Measurements from ENCODE around the gene CCDC9.
"Not testable (repeated sequence)": the region's sequence is repeated elsewhere in the genome, so short reads cannot be mapped to it uniquely, and the experiment has no call there.

The CCDC9 gene

GRCh38 chr19:47232422-47233211, 23.7 kb upstream of the CCDC9 start:
- DNase-seq (ENCODE audit: low spot score) = no peak

GRCh38 chr19:47236072-47236675, 20.2 kb upstream of the CCDC9 start:
- no peak for DNase-seq (ENCODE audit: low spot score)

- no peak for DNase-seq (ENCODE audit: low spot score)
These were observed 17.2 kb upstream of the CCDC9 start for GRCh38 chr19:47239152-47239551.

GRCh38 chr19:47239610-47240296, 16.6 kb upstream of the CCDC9 start:
- DNase-seq (ENCODE audit: low spot score) = peak; percentile 73

- no peak for DNase-seq (ENCODE audit: low spot score)
These were observed 15.8 kb upstream of the CCDC9 start for GRCh38 chr19:47240556-47240955.

GRCh38 chr19:47240996-47241918, 15.1 kb upstream of the CCDC9 start:
- peak; percentile 91 for DNase-seq (ENCODE audit: low spot score)

GRCh38 chr19:47241919-47242577, 14.3 kb upstream of the CCDC9 start:
- no peak for DNase-seq (ENCODE audit: low spot score)

- no peak for DNase-seq (ENCODE audit: low spot score)
These were observed 13.0 kb upstream of the CCDC9 start for GRCh38 chr19:47243364-47243775.

GRCh38 chr19:47243776-47244547, 12.4 kb upstream of the CCDC9 start:
- DNase-seq (ENCODE audit: low spot score) = peak; percentile 91

- DNase-seq (ENCODE audit: low spot score) = peak; percentile 79
These were observed 8.9 kb upstream of the CCDC9 start for GRCh38 chr19:47247308-47247990.

GRCh38 chr19:47253016-47253415, 3.3 kb upstream of the CCDC9 start:
- DNase-seq (ENCODE audit: low spot score) = not testable (repeated sequence)

- no peak for DNase-seq (ENCODE audit: low spot score)
These were observed 2.9 kb upstream of the CCDC9 start for GRCh38 chr19:47253467-47253881.

GRCh38 chr19:47253970-47254369, 2.4 kb upstream of the CCDC9 start:
- no peak for DNase-seq (ENCODE audit: low spot score)

- DNase-seq (ENCODE audit: low spot score) = peak; percentile 98
These were observed 527 bp downstream of the CCDC9 start for GRCh38 chr19:47256693-47257410.

GRCh38 chr19:47257411-47258169, 1.3 kb downstream of the CCDC9 start:
- DNase-seq (ENCODE audit: low spot score) = no peak

GRCh38 chr19:47258434-47258833, 2.1 kb downstream of the CCDC9 start:
- no peak for DNase-seq (ENCODE audit: low spot score)

GRCh38 chr19:47258895-47259555, 2.7 kb downstream of the CCDC9 start:
- DNase-seq (ENCODE audit: low spot score) = no peak

- DNase-seq (ENCODE audit: low spot score) = no peak
These were observed 4.2 kb downstream of the CCDC9 start for GRCh38 chr19:47260476-47260875.
